ENCODE measurements around the gene PLCG2. TPM values are rescaled to one million over a fixed set of nuclear protein-coding genes. Genes with fewer than 3 reads are reported as not detected.

Gene PLCG2
- total and polyA plus RNA-seq, 2 experiments from 2014 or later = 2.5 to 5.0 TPM

DNA sequence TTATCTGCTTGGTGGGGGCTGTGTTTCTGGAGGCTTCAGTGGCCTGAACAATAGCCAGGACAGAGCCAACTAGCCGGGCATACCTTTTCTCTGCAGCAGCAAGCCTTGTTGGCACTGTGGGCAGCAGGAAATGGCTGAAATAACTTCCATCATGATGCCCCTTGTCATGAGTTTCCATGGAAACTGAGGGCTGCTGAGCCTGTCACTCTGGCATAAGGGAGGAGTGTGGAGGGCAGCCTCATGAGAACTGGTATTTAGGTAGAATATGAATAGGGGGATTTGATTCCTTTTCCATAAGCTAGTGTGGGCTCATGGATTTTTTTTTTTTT is 39.4 kb downstream of the PLCG2 start:
- Histone ChIP-seq H3K27ac (no peak overlapping the region), H3K4me3 (no peak overlapping the region), H3K9me2 (replicated peaks; ENCODE audit: insufficient read depth) (no peaks in the 10 kb centered on the region), H3K4me2 (no peak overlapping the region), H3K36me3 (replicated peaks; ENCODE audit: insufficient read depth, low read depth) (no peaks in the 10 kb centered on the region), H2AFZ (no peak overlapping the region), H3K27me3 (no peaks in the 10 kb centered on the region), H3K4me1 (ENCODE audit: insufficient read depth) (peaks cover 5% of the 10 kb centered on the region), H4K20me1 (ENCODE audit: insufficient read depth, poor library complexity, severe bottlenecking) (no peaks in the 10 kb centered on the region), H3K9me3 (ENCODE audit: low read depth) (no peaks in the 10 kb centered on the region), H3K79me2 (no peaks in the 10 kb centered on the region)
- 68% methylated on average over 1 of the region's 1 CpG for WGBS (ENCODE audit: low lambda C conversion rate, missing lambda C conversion rate)
- DNase-seq (ENCODE audit: low spot score) = no peak
- TF ChIP-seq EZH2 (IDR thresholded peaks at IDR 0.05; ENCODE audit: borderline replicate concordance) (no peak), CTCF (IDR thresholded peaks at IDR 0.05; ENCODE audit: poor library complexity) (no peak), EZH2phosphoT487 (IDR thresholded peaks at IDR 0.05; ENCODE audit: low read depth, severe bottlenecking, unreplicated experiment) (no peak)

DNA sequence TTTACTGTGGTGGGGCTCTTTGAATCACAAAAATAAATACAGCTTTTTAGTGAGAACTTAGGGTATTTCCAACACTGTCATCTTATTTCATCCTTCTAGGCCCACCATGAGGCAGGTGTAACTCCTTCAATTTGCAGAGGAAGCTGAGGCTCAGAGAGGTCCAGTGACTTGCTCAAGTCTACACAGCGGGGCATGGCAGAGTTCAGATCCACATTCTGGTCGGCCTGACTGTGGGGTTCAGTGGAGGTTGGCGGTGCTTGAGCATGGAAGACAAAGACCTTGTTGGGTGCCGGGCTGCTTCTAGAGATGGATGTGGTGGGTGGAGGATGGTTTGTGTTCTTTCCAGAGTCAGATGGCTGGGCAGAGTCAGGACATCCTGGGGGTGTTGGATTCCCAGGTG is 39.8 kb downstream of the PLCG2 start:
- H4K20me1 ChIP-seq (ENCODE audit: insufficient read depth, poor library complexity, severe bottlenecking) = no peaks in the 10 kb centered on the region
- H3K9me2 ChIP-seq (replicated peaks; ENCODE audit: insufficient read depth) = no peaks in the 10 kb centered on the region
- no peaks in the 10 kb centered on the region for H3K36me3 ChIP-seq (replicated peaks; ENCODE audit: insufficient read depth, low read depth)
- no peak overlapping the region for H3K4me2 ChIP-seq
- no peak overlapping the region for H2AFZ ChIP-seq
- no peaks in the 10 kb centered on the region for H3K79me2 ChIP-seq
- H3K9me3 ChIP-seq (ENCODE audit: low read depth) = no peaks in the 10 kb centered on the region
- DNase-seq (ENCODE audit: low spot score) = no peak
- WGBS (ENCODE audit: low lambda C conversion rate, missing lambda C conversion rate) = 97% methylated on average over 4 of the region's 4 CpGs
- no peak for TF ChIP-seq CTCF (IDR thresholded peaks at IDR 0.05; ENCODE audit: poor library complexity)
- TF ChIP-seq EZH2phosphoT487 (IDR thresholded peaks at IDR 0.05; ENCODE audit: low read depth, severe bottlenecking, unreplicated experiment) = no peak
- no peak for TF ChIP-seq EZH2 (IDR thresholded peaks at IDR 0.05; ENCODE audit: borderline replicate concordance)
- peaks cover 5% of the 10 kb centered on the region for H3K4me1 ChIP-seq (ENCODE audit: insufficient read depth)
- H3K4me3 ChIP-seq = no peak overlapping the region
- H3K27me3 ChIP-seq = no peaks in the 10 kb centered on the region
- no peak overlapping the region for H3K27ac ChIP-seq

DNA sequence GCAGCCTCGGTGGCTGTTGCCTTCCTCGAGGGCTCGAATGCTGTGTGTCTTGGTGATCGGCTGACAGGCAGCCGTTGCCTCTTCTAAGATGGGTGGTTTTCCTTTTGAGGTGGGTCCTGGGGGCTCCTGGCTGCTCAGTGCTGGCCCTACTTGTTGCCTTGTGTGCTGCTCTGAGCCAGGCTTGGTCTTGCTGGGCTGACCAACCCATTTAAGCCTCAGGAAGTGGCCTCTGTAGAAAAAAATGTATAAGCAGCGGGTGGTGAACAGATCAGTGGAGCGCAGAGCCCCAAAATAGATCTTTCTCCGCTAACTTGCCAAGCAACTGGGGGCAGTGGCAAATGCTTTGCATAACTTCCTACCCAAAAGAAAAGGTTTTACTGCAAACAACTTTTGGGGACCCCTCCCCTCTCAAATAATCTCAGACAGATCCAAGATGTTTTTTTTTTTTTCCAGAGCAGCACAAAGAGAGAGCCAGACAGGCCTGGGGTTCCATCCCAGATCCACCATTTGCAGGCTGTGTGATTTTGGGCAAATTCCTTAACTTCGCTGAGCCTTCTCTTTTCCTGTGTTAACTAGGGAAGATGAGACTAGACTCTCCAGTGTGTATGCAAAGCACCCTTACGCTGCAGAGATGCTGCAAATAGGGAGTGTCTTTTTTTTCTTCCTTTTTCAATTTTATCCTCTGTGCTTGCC is 42.5 kb downstream of the PLCG2 start:
- H3K27me3 ChIP-seq = no peaks in the 10 kb centered on the region
- no peak overlapping the region for H3K4me2 ChIP-seq
- H3K9me2 ChIP-seq (replicated peaks; ENCODE audit: insufficient read depth) = no peaks in the 10 kb centered on the region
- TF ChIP-seq CTCF (IDR thresholded peaks at IDR 0.05; ENCODE audit: poor library complexity) (no peak), EZH2 (IDR thresholded peaks at IDR 0.05; ENCODE audit: borderline replicate concordance) (no peak), EZH2phosphoT487 (IDR thresholded peaks at IDR 0.05; ENCODE audit: low read depth, severe bottlenecking, unreplicated experiment) (no peak)
- no peak for DNase-seq (ENCODE audit: low spot score)
- H3K36me3 ChIP-seq (replicated peaks; ENCODE audit: insufficient read depth, low read depth) = no peaks in the 10 kb centered on the region
- H4K20me1 ChIP-seq (ENCODE audit: insufficient read depth, poor library complexity, severe bottlenecking) = no peaks in the 10 kb centered on the region
- no peak overlapping the region for H3K27ac ChIP-seq
- H3K4me1 ChIP-seq (ENCODE audit: insufficient read depth) = peaks cover 5% of the 10 kb centered on the region
- no peaks in the 10 kb centered on the region for H3K9me3 ChIP-seq (ENCODE audit: low read depth)
- 92% methylated on average over 10 of the region's 10 CpGs for WGBS (ENCODE audit: low lambda C conversion rate, missing lambda C conversion rate)
- no peak overlapping the region for H3K4me3 ChIP-seq
- no peak overlapping the region for H2AFZ ChIP-seq
- H3K79me2 ChIP-seq = no peaks in the 10 kb centered on the region
